Measurements from ENCODE around the gene DUSP2.

The DUSP2 gene, protein sequence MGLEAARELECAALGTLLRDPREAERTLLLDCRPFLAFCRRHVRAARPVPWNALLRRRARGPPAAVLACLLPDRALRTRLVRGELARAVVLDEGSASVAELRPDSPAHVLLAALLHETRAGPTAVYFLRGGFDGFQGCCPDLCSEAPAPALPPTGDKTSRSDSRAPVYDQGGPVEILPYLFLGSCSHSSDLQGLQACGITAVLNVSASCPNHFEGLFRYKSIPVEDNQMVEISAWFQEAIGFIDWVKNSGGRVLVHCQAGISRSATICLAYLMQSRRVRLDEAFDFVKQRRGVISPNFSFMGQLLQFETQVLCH

DNA sequence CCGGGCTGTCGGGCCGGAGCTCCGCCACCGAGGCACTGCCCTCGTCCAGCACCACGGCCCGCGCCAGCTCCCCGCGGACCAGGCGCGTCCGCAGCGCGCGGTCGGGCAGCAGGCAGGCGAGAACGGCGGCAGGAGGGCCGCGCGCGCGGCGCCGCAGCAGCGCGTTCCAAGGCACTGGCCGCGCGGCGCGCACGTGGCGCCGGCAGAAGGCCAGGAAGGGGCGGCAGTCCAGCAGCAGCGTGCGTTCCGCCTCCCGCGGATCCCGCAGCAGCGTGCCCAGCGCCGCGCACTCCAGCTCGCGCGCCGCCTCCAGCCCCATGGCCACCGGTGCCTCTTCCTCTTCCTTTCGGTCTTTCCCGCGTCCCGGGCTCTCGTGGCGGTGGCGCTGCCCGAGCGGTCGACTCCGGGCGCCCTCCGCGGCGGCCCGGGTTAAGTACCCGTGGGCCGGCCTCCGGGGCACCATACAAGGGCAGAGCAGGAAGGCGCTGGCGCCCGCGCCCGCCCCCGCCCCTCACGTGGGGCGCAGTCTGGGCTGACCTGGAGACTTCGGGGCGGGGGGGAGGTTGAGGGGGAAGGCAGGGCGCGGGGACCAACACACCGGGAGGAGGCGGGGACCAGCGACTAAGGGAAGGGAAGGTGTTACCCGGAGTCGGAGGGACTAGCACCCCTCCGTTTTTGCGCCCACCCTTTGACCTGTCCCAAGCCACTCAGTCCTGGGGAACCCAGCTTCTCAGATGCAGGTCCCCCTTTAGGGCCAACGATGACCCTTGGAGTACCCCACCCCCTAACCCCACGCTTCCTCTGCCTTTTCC lies at the start of gene DUSP2:
Gene DUSP2 (minus strand): TSS at position 405 of the 812 bp plus-strand sequence. CDS start 86 bp downstream, at position 319.
- DNase-seq, result peak; percentile 41

DNA sequence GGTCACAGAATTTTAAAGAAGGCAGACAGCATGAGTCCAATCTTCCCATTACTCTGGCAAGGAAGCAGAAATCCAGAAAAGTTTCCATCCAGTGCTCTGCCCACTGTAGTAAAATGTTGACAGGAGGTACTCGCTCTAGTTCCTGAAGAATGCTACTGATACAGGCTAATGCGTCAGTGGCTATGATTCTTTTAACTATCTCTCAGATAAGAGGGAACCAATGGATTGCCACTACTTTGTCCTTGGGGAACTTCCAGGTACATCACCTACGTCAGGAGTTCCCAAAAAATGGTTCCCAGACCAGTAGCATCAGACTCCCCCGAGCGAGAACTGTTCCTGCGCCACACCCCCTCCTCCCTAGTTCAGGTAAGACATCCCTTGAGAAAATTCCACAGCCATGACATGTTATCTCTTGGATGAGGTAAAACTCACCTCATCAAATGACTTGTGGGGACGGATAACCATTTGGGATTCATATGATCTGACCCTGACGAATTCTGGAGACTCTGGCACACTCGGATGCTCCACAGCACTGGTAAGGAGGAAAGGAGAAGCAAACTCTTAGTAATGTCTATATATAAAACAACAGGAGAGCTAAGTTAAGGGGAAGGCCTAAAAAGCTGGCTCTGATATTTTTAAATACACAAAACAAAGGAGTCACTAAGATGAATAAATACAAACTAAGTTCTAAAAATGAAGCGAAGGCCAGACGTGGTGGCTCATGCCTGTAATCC lies 46.9 kb upstream of the DUSP2 start:
- no peak for DNase-seq

DNA sequence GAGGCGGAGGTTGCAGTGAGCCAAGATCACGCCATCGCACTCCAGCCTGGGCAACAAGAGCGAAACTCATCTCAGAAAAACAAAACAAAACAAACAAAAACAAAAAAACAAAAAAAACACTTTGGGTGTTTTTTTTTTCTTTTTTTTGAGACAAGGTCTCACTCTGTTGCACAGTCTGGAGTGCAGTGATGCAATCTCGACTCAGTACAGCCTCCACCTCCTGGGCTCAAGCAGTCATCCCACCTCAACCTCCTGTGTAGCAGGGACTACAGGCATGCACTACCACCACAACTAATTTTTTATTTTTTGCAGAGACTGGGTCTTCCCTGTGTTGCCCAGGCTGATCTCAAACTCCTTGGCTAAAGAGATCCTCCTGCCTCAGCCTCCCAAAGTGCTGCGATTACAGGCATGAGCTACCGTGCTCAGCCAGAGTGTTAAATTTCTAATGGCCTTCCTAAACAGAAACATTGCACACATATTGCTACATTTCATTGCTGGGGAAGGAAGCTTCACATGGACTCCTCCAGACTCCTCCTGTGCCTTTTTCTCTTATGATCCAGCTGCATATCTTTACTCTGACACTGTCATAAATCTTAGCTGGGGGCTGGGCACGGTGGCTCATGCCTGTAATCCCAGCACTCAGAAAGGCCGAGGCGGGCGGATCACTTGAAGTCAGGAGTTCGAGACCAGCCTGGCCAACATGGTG lies 43.7 kb upstream of the DUSP2 start:
- DNase-seq, result no peak

GRCh38 chr2:96186562-96186961 lies 41.3 kb upstream of the DUSP2 start:
- DNase-seq, result no peak

GRCh38 chr2:96185516-96185915 lies 40.3 kb upstream of the DUSP2 start:
- no peak for DNase-seq

GRCh38 chr2:96184989-96185388 lies 39.7 kb upstream of the DUSP2 start:
- no peak for DNase-seq

- no peak for DNase-seq
These were observed 38.9 kb upstream of the DUSP2 start for GRCh38 chr2:96184188-96184587.

DNA sequence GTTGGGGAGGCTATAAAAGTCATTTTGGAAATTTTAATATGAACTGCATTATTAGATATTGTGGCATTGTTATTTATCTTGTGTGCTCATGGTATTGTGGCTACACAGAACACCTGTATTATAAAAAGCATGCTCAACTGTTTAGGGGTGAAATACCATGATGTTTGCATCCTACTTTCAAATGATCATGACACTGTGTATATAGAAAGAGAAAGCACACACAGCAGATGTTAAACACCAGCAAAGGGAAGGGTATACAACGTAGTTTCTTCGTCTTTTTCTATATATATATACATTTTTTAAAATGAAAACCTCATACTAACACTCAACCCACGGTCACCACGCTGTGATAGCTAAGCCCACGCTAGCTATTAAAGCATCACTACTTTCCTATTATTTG lies 36.3 kb upstream of the DUSP2 start:
- no peak for DNase-seq

GRCh38 chr2:96180521-96180920 lies 35.3 kb upstream of the DUSP2 start:
- DNase-seq, result no peak

DNA sequence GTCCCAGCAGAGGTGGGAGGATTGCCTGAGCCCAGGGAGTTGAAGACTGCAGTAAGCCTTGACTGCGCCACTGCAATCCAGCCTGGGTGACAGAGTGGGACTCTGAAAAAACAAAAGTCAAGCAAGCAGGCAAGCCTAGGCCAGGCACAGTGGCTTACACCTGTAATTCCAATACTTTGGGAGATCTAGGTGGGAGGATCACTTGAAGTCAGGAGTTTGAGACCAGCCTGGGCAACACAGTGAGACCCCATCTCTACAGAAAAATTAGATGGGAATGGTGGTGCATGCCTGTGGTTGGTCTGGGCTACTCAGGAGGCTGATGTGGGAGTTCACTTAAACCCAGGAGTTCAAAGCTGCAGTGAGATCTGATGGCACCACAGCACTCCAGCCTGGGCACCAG lies 34.8 kb upstream of the DUSP2 start:
- no peak for DNase-seq

GRCh38 chr2:96176661-96177060 lies 31.4 kb upstream of the DUSP2 start:
- no peak for DNase-seq

DNA sequence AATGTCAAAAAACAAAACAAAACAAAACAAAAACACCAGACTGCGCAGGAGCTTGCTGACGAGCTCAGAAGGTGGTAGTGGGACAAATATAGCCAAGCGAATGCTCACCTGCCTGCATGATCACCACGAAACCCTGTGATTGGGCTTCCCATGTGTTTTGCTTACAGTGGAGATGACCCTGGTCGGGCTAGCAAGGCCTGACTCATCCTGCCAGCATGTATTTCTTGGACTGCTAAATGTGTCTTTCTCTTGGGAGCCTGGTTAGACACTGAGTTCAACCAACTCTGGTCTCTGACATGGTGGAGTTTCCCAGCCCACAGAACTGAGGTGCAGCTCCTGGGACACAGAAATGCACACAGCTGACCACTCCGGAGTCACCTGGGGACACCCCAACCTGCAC lies 30.7 kb upstream of the DUSP2 start:
- no peak for DNase-seq

DNA sequence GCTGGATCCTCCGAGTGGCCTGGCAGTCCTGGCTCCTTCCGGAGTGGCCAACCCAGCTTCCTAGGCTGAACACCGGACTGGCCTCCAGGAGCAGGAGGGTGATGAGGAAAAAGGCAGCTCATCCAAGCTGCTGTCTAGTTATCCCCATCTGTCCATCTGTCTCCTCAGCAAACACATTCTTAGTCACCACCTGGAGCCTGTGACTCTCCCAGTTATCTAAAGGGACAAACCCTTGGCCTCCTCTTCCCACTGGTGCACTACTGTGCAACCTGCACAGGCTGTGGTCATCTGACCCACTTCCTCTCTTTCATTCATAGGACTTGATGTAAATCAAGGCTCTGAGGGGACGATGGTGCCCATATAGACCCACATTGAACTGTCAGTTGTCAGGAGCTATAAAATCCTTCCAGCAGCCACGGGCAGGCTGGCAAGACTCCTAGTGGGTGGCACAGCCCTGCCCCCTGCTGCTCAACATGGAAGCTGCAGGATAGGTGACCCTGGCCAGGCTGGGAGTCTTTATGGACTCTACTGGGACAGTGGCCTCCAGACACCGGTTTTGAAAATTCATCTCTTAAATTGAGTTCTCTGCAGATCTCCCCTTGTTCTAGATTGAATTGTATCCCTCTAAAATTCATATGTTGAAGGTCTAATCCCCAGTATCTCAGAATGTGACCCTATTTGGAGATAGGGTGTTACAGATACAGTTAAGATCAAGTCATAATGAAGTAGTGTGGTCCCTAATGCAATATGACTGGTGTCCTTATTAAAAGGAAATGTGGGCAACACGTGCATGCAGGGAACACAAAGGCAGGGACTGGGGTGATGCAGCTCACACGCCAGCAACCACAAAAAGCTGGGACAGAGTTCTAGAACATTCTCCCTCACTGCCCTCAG lies 29.3 kb upstream of the DUSP2 start:
- peak; percentile 38 for DNase-seq

DNA sequence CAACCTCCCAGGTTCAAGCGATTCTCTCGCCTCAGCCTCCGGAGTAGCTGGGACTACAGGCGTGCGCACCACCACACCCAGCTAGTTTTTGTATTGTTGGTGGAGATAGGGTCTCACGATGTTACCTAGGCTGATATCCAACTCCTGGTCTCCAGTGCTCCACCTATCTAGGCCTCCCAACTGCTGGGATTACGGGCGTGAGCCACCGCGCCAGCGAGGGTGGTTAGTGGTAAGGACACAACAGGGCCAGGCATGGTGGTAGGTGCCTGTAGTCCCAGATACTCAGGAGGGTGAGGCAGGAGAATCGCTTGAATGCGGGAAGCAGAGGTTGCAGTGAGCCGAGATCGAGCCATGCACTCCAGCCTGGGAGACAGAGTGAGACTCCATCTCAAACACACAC lies 26.6 kb upstream of the DUSP2 start:
- no peak for DNase-seq

- no peak for DNase-seq
These were observed 25.4 kb upstream of the DUSP2 start for GRCh38 chr2:96170626-96171025.

- no peak for DNase-seq
These were observed 24.7 kb upstream of the DUSP2 start for GRCh38 chr2:96169868-96170507.

DNA sequence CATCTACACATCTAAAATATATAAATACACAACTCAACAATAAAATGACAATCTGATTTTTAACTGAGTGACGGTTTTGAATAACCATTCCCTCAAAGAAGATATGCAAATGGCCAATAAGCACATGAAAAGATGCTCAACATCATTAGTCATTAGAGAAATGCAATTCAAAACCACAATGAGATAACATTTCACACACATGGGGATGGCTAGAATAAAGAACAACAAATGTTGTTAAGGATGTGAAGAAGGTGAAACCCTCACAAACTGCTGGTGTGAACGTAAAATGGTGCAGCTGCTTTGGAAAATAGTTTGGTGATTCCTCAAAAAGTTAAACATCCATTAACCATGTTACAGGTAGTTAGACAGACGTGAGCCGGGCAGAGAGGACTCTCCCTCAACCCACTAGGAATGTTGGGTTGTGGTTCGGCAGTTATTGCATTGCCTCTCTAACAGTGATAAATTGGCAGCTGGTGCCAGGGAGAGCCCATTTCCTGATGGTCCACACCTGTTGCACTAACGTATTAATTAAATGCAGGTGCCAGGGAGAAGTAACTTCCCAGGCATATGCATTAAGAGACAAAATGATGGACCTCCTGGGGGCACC lies 22.3 kb upstream of the DUSP2 start:
- DNase-seq, result no peak

DNA sequence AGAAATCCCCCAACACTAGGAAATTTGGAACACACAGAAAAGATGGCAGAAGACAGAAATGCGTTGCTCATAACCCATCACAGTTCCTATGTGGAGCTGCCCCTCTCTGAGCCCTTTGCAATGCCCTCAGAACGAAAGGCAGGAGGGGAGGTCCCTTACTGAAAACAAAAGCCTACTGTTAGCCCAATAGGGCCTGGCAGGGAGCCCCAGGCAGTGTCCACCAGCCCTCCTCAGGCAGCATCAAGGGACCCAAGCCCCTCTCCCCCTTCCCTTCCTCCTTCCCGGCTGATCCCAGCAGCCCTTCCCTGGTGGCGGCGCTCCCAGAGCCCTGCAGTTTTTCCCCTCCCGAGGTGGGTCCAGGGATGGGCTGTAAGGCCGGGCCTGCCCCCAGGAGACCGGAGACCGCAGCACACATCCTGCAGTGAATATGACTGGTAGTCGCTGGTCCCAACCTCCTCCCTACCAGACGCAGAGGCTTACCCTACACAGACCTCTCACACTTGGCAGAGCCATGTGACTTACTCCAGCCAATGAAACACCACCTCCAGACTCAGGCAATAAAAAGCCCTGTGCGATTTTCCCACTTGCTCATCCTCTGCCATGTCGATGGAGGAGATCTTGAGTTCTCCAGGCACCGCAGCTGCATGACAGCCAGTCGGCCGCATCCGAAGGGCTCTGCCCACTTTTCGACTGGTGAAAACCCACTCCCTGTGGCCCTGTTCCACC lies 19.4 kb upstream of the DUSP2 start:
- no peak for DNase-seq

GRCh38 chr2:96163768-96164429 lies 18.7 kb upstream of the DUSP2 start:
- no peak for DNase-seq

DNA sequence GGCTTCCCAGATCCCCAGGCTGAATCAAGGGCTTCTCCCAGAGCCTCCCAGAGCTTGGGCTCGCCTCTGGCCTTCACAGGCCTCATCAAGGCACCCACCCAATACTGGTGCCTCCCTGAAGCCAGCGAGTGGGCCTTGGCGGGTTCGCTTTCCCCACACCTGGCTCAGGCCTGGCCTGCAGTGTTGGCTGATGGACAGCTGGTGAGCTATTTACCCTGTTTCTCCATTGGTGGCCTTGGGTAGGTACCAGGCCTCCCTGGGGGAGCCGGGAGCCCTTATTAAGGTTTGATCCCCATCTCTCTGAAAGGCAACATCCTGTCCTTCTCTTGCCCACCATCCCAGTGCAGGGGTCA lies 18.2 kb upstream of the DUSP2 start:
- no peak for DNase-seq
